HCT116 (cell line): ENCODE measurements around the gene PPP1R10. TPM values are rescaled to one million over a fixed set of nuclear protein-coding genes. Genes with fewer than 3 reads are reported as not detected.

Experiments used
- ATAC-seq: fragments of 200-7000 bp; cut with Tn5 transposase; 2 replicates; pipeline ENCODE4 v1.9.1; 2020; ENCODE audit warnings: mild to moderate bottlenecking, moderate library complexity
- BruUV-seq: library from RNA; stranded (reverse); fragments of 400-500 nt; replicated peaks from 2 replicates; lab custom pipeline; 2021; lab: Mats Ljungman, UMichigan
- CTCF ChIA-PET: fragments of 300-600 bp; sonication (Branson Sonifier 250); formaldehyde crosslinking; loops from one replicate; lab custom pipeline; 2021; ENCODE audit warnings: antibody characterized with exemption; lab: Charles Lee
- POLR2A ChIA-PET: fragments of 300-600, 350-600 bp; sonication (Branson Sonifier 250); formaldehyde crosslinking; loops from one replicate; lab custom pipeline; 2021; ENCODE audit warnings: antibody characterized with exemption; lab: Charles Lee
- RAD21 ChIA-PET, 2 experiments: fragments of 300-600 bp; sonication (Branson Sonifier 250); formaldehyde crosslinking; loops; one replicate each; lab custom pipeline; 2023; ENCODE audit warnings: low total read pairs in 2 of 2; ENCODE audit not compliant: uncharacterized antibody in 2 of 2, unreplicated experiment in 2 of 2, low non-redundant PET in 1 of 2; lab: Charles Lee
- DNase-seq: peaks from one replicate; pipeline ENCODE4 v3.0.0-alpha.2; 2010; ENCODE audit warnings: low read depth, low spot score
- H2AFZ ChIP-seq: fragments of 200-600 bp; shearing (Covaris generic), sonication (generic); 2 replicates; pipeline ENCODE4 v1.6.1; 2017; ENCODE audit warnings: low read depth, mixed run types, mixed read lengths, antibody characterized with exemption, low read length; ENCODE audit not compliant: poor library complexity, severe bottlenecking
- H3K27ac ChIP-seq: 2 replicates; pipeline ENCODE4 v1.5.1; 2012; ENCODE audit warnings: low read depth, low read length
- H3K27me3 ChIP-seq: fragments of 200-600 bp; sonication (generic); 2 replicates; pipeline ENCODE4 v1.6.1; 2016; ENCODE audit warnings: mixed run types, low read length, mixed read lengths; ENCODE audit not compliant: insufficient read depth
- H3K36me3 ChIP-seq, 2 experiments: fragments of 200-500 bp in 1 of 2; fragments of 200-600 bp in 1 of 2; sonication (Bioruptor generic) in 1 of 2; sonication (generic) in 1 of 2; 2 replicates each; pipeline versions ENCODE4 v1.5.1 to v1.6.1; 2014 to 2016; ENCODE audit warnings: low read length in 2 of 2, inconsistent platforms in 1 of 2, mixed read lengths in 1 of 2, mixed run types in 1 of 2; ENCODE audit not compliant: insufficient read depth in 2 of 2, control insufficient read depth in 1 of 2
- H3K4me1 ChIP-seq, 2 experiments: fragments of 200-600 bp in 1 of 2; sonication (generic) in 1 of 2; 2 replicates each; pipeline versions ENCODE4 v1.5.1 to v1.6.1; 2012 to 2017; ENCODE audit warnings: low read length in 2 of 2, inconsistent platforms in 1 of 2, mild to moderate bottlenecking in 1 of 2, mixed read lengths in 1 of 2, mixed run types in 1 of 2, moderate library complexity in 1 of 2; ENCODE audit not compliant: insufficient read depth in 2 of 2, control insufficient read depth in 1 of 2
- H3K4me2 ChIP-seq: fragments of 200-600 bp; sonication (generic); 2 replicates; pipeline ENCODE4 v1.6.1; 2017; ENCODE audit warnings: mixed run types, low read length, mixed read lengths
- H3K4me3 ChIP-seq, 2 experiments: fragments of 200-600 bp in 1 of 2; sonication (generic) in 1 of 2; replicated peaks in 1 of 2; 2 replicates each; pipeline ENCODE4 v1.5.1; 2011 to 2016; ENCODE audit warnings: low read length in 2 of 2, control low read depth in 1 of 2, low read depth in 1 of 2, mild to moderate bottlenecking in 1 of 2, mixed read lengths in 1 of 2, mixed run types in 1 of 2
- H3K79me2 ChIP-seq: fragments of 200-600 bp; sonication (generic); 2 replicates; pipeline ENCODE4 v1.6.1; 2017; ENCODE audit warnings: mild to moderate bottlenecking, mixed run types, low read length, moderate library complexity, mixed read lengths; ENCODE audit not compliant: insufficient read depth
- H3K9ac ChIP-seq: fragments of 200-600 bp; sonication (generic); 2 replicates; pipeline ENCODE4 v1.6.1; 2016; ENCODE audit warnings: low read length, mixed read lengths
- H3K9me2 ChIP-seq: fragments of 200-600 bp; sonication (generic), shearing (Covaris generic); 2 replicates; pipeline ENCODE4 v1.6.1; 2017; ENCODE audit warnings: mixed run types, mild to moderate bottlenecking, moderate library complexity; ENCODE audit not compliant: insufficient read depth
- H3K9me3 ChIP-seq, 2 experiments: fragments of 200-500 bp in 1 of 2; fragments of 200-600 bp in 1 of 2; sonication (Bioruptor generic) in 1 of 2; sonication (generic) in 1 of 2; 2 replicates each; pipeline ENCODE4 v1.6.1; 2014 to 2017; ENCODE audit warnings: low read length in 2 of 2, mixed read lengths in 2 of 2, inconsistent platforms in 1 of 2, low read depth in 1 of 2, mild to moderate bottlenecking in 1 of 2, mixed run types in 1 of 2, moderate library complexity in 1 of 2; ENCODE audit not compliant: control insufficient read depth in 1 of 2, insufficient read depth in 1 of 2
- H4K20me1 ChIP-seq: fragments of 200-600 bp; sonication (generic), shearing (Covaris generic); 2 replicates; pipeline ENCODE4 v1.6.1; 2017; ENCODE audit warnings: mixed run types, mild to moderate bottlenecking, moderate library complexity; ENCODE audit not compliant: insufficient read depth
- FOSL1 ChIP-seq: IDR thresholded peaks from 2 replicates; pipeline ENCODE4 v1.6.1; 2012; ENCODE audit warnings: low read depth
- POLR2A ChIP-seq: IDR thresholded peaks from 2 replicates; pipeline ENCODE4 v1.7.0; 2011; ENCODE audit warnings: borderline replicate concordance; ENCODE audit not compliant: insufficient read depth, insufficient read length; ENCODE audit errors: extremely low read depth
- POLR2AphosphoS5 ChIP-seq: IDR thresholded peaks from 2 replicates; pipeline ENCODE4 v1.6.1; 2011; ENCODE audit warnings: mild to moderate bottlenecking, low read depth, low read length, moderate library complexity
- YY1 ChIP-seq: IDR thresholded peaks from 2 replicates; pipeline ENCODE4 v1.6.1; 2011; ENCODE audit warnings: low read length, low read depth, moderate library complexity, mild to moderate bottlenecking; ENCODE audit not compliant: insufficient replicate concordance; ENCODE audit errors: extremely low read depth
- ZBTB33 ChIP-seq: IDR thresholded peaks from 2 replicates; pipeline ENCODE4 v1.6.1; 2011; ENCODE audit warnings: mild to moderate bottlenecking, low read length, moderate library complexity; ENCODE audit not compliant: insufficient replicate concordance; ENCODE audit errors: extremely low read depth
- intact Hi-C: fragments of 100-400 bp; cut with micrococcal nuclease; formaldehyde crosslinking; loops from 2 replicates; pipeline ENCODE4 v1.10.0; 2022
- total RNA-seq: library from RNA; stranded (reverse); gene quantifications from one replicate; pipeline ENCODE4 v1.2.1, GENCODE V29; 2021; ENCODE audit not compliant: unreplicated experiment

PPP1R10 gene
- total RNA-seq, 1 experiment from 2014 or later = 104 TPM

GRCh38 chr6:30617565-30618269 lies 674 bp upstream of the PPP1R10 start, which contains the start of gene MRPS18B:
MRPS18B (plus strand) TSS chr6:30617840; CDS start chr6:30617866, 26 bp downstream.
- Histone ChIP-seq H3K4me1 (peaks cover 13 to 40% of the 10 kb centered on the region in 2 experiments), H3K4me3 (peak within 1 kb of the TSS; percentile 92 to 94), H4K20me1 (no peaks in the 10 kb centered on the region; the same call in 1 of the 2 replicates), H3K79me2 (peaks cover 65% of the 10 kb centered on the region), H3K9me3 (no peaks in the 10 kb centered on the region), H3K9ac (peak within 1 kb of the TSS; percentile 98), H3K36me3 (peaks cover 27 to 38% of the 10 kb centered on the region in 2 experiments), H3K9me2 (no peaks in the 10 kb centered on the region), H3K27ac (peak within 1 kb of the TSS; percentile 87), H3K27me3 (no peaks in the 10 kb centered on the region), H3K4me2 (peak within 1 kb of the TSS; percentile 87), H2AFZ (no peak within 1 kb of the TSS)
- intact Hi-C loops = loop anchor here (1.0 to 10.0 kb wide), 4 partner anchors 9 to 197 kb away; partner anchors contain the start of genes ATAT1 and DHX16
- BruUV-seq = TSS peak; percentile 80
- DNase-seq (peak; percentile 96), ATAC-seq (peak; percentile 83)
- TF ChIP-seq YY1 (peak; percentile 96), POLR2AphosphoS5 (peak; percentile 86), POLR2A (peak; percentile 58), ZBTB33 (no peak), FOSL1 (no peak)
- ChIA-PET RAD21 (no interaction called here), CTCF (interaction anchor here (0.6 to 1.0 kb wide), 2 partner anchors 113 to 164 kb away, joined by 4 to 5 read pairs; no protein-coding TSS in a partner anchor), POLR2A (interaction anchor here (0.6 to 1.6 kb wide), 10 partner anchors 9 to 113 kb away, joined by 3 to 7 read pairs (median 4); partner anchors contain the start of genes ATAT1, MDC1 and PRR3)
